ENCODE data around the gene CLMN.

The CLMN gene

DNA sequence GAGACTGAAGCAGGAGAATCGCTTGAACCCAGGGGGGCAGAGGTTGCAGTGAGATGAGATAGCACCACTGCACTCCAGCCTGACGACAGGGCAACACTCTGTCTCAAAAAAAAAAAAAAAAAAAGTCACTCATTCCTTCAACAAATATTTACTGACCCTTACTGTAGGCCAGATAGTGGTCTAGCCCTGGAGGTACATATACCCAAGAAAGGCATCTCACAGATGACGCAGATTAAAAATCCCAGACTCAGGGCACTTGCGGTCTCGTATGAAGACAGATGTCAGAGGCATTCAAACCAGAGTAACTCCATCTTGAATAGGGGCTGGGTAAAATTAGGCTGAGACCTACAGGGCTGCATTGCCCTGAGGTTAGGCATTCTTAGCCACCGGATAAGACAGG lies 44.8 kb downstream of the CLMN start:
- H3K4me3 ChIP-seq (ENCODE audit: low read depth, low read length): no peak overlapping the region
- DNase-seq (ENCODE audit: low read depth, low spot score): no peak
- in situ Hi-C loops (cut with HindIII; ENCODE audit: low sequenced_read_pairs): no loop called here
- TF ChIP-seq, protein P1, sequence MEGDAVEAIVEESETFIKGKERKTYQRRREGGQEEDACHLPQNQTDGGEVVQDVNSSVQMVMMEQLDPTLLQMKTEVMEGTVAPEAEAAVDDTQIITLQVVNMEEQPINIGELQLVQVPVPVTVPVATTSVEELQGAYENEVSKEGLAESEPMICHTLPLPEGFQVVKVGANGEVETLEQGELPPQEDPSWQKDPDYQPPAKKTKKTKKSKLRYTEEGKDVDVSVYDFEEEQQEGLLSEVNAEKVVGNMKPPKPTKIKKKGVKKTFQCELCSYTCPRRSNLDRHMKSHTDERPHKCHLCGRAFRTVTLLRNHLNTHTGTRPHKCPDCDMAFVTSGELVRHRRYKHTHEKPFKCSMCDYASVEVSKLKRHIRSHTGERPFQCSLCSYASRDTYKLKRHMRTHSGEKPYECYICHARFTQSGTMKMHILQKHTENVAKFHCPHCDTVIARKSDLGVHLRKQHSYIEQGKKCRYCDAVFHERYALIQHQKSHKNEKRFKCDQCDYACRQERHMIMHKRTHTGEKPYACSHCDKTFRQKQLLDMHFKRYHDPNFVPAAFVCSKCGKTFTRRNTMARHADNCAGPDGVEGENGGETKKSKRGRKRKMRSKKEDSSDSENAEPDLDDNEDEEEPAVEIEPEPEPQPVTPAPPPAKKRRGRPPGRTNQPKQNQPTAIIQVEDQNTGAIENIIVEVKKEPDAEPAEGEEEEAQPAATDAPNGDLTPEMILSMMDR (IDR thresholded peaks at IDR 0.05; ENCODE audit: low read depth, low read length): no peak

DNA sequence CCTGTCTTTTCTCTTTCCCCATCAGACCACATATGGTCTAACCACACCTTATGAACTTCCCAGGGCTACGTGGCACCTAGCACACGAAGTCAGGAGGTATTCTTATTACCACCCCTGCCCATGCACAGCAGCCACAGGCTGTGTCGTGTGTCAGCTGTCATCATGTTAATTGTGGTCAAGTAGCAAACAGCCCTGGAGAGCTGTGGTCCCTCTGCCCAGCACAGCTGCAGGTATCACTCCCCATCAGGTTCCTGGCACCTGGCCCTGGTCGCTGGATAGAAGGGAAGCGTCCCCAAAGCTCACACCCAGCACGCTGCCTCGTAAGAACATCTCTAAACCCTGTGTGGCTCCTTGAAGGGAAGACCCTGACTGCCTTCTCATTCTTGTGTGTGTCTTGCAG lies 45.4 kb downstream of the CLMN start:
- no peak overlapping the region for H3K4me3 ChIP-seq (ENCODE audit: low read depth, low read length)
- no peak for DNase-seq (ENCODE audit: low read depth, low spot score)
- TF ChIP-seq, protein P1 (IDR thresholded peaks at IDR 0.05; ENCODE audit: low read depth, low read length): no peak
- in situ Hi-C loops (cut with HindIII; ENCODE audit: low sequenced_read_pairs): no loop called here

DNA sequence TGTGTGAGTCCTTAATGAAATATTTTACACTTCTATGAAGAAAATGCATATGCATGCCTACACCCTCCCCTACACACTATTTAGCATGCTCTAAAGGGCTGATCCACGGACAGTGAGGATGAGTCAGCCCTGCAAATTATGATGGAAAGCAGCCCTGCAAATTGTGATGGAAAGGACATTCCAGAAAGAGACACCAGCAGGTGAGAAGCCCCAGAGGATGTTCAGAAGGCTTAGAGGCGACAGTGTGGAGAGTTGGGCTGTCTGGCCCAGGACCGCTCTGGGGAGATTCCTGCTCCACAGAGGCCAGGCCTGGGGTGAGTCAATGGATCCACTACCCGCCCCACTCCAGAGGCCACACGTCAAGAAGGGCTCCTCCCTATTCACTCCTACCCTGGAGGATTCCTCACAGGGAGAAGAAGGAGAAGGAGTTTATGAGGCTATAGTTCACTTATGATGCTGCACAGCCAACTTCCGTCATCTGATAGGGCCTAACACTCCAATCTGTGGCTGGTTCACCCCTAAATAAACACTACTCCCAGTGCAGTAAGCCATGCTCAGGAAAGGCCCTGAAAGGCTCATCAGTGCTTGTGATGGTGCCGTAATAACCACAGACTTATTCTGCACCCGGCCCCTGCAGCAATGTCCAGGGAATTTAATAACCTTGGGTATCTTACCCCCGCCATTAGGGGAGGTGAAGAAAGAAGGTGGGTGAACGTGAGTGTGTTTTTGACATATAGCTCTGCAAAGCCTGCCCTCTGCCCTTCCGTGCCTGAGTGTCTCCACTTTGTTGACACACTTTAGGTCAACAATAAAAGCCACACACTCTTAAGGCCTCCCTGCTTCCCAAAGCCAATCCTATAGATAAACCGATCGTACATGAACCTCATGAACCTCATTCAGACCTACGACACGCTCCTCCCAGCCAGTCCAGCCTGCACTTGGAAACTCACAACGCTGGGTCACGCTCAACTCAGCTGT lies 46.4 kb downstream of the CLMN start:
- TF ChIP-seq, protein P1 (IDR thresholded peaks at IDR 0.05; ENCODE audit: low read depth, low read length): no peak
- in situ Hi-C loops (cut with HindIII; ENCODE audit: low sequenced_read_pairs): no loop called here
- no peak for DNase-seq (ENCODE audit: low read depth, low spot score)
- no peak overlapping the region for H3K4me3 ChIP-seq (ENCODE audit: low read depth, low read length)

DNA sequence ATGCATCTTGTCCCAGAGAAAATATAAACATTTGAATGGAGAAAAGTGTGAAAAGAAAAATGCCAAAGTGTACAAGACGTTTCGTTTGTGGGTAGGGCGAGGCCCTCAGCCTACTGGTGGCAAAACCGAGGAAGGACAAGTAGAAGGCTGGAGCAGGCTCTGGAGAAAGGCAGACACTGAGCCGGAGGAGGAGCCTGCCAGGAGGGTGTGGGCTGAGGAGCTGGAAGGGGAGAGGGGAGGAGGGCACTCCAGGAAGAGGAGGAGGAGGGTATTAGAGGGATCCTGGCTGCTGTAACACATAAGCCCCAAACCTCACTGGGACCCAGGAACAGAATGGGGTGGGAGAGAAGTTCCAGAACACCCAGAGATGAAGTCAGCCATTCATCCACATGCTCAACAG lies 47.7 kb downstream of the CLMN start:
- no peak overlapping the region for H3K4me3 ChIP-seq (ENCODE audit: low read depth, low read length)
- in situ Hi-C loops (cut with HindIII; ENCODE audit: low sequenced_read_pairs): no loop called here
- DNase-seq (ENCODE audit: low read depth, low spot score): no peak
- TF ChIP-seq, protein P1 (IDR thresholded peaks at IDR 0.05; ENCODE audit: low read depth, low read length): no peak

DNA sequence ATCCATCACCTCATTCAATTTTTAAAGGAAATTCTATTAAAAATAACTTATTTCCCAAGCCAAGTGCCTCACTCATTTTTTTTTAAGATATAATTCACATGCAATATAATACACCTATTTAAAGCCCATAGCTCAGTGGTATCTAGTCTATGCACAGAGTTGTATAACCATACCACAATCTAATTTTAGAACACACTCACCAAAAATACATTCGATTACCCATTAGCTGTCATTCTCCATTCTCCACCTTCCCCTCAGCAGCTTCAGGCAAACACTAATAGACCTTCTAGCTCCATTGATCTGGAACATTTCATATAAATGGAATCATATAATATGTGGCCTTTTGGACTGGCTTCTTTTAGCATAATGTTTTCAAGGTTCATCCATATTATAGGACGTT lies 49.5 kb downstream of the CLMN start:
- no peak for DNase-seq (ENCODE audit: low read depth, low spot score)
- in situ Hi-C loops (cut with HindIII; ENCODE audit: low sequenced_read_pairs): no loop called here
- TF ChIP-seq, protein P1 (IDR thresholded peaks at IDR 0.05; ENCODE audit: low read depth, low read length): no peak
- H3K4me3 ChIP-seq (ENCODE audit: low read depth, low read length): no peak overlapping the region

DNA sequence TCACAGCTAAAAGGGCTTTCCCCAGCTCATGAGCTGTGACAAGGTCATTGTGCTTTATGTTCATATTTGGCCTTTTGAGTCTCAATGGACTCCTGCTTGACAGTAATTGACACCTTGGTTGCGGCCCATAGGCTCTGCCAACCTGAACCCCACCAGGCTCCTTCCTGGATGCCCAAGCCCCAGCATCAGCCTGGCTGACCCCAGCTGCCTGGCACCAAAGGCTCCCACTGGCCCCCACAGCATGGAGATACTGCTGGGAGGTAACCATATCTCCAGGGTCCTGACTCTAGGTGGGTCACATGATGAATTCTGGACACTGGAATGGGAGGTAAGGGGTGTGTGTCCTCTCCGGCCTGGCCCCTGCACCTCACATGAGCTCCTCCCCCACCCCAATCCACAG lies 50.2 kb downstream of the CLMN start:
- in situ Hi-C loops (cut with HindIII; ENCODE audit: low sequenced_read_pairs): no loop called here
- H3K4me3 ChIP-seq (ENCODE audit: low read depth, low read length): no peak overlapping the region
- TF ChIP-seq, protein P1 (IDR thresholded peaks at IDR 0.05; ENCODE audit: low read depth, low read length): no peak
- no peak for DNase-seq (ENCODE audit: low read depth, low spot score)

All from astrocyte of the spinal cord (primary cell).